DOHH2 (cell line): ENCODE data around the gene ITGA11.

Experiments
- CTCF ChIP-seq: fragments of 200-600 bp; sonication (generic); IDR thresholded peaks from one replicate; pipeline ENCODE4 v1.5.1; 2014; ENCODE audit warnings: antibody characterized with exemption, mild to moderate bottlenecking, low read depth, low read length; ENCODE audit not compliant: poor library complexity, severe bottlenecking
- EZH2phosphoT487 ChIP-seq: fragments of 200-600 bp; sonication (generic); IDR thresholded peaks from 2 replicates; pipeline ENCODE4 v1.6.1; 2017; ENCODE audit warnings: borderline replicate concordance, mild to moderate bottlenecking, antibody characterized with exemption, low read length, moderate library complexity, mixed read lengths

- TF ChIP-seq CTCF (no peak), EZH2phosphoT487 (no peak)
Measured at GRCh38 chr15:68416158-68416535, 15.8 kb downstream of the ITGA11 start.
